ENCODE measurements around the gene PRKCQ.

The PRKCQ gene

GRCh38 chr10:6418167-6418566 is 161.9 kb downstream of the PRKCQ start:
- no peak for TF ChIP-seq CTCF (IDR thresholded peaks at IDR 0.05; ENCODE audit: extremely low read depth, missing control alignments)
- no peak for DNase-seq (ENCODE audit: low spot score)

- TF ChIP-seq CTCF (IDR thresholded peaks at IDR 0.05; ENCODE audit: extremely low read depth, missing control alignments): peak; percentile 15
- DNase-seq (ENCODE audit: low spot score): peak; percentile 56
Measured at GRCh38 chr10:6416892-6417512, 163.1 kb downstream of the PRKCQ start.

- no peak for TF ChIP-seq CTCF (IDR thresholded peaks at IDR 0.05; ENCODE audit: extremely low read depth, missing control alignments)
- no peak for DNase-seq (ENCODE audit: low spot score)
Measured at GRCh38 chr10:6411436-6411835, 168.6 kb downstream of the PRKCQ start.

- TF ChIP-seq CTCF (IDR thresholded peaks at IDR 0.05; ENCODE audit: extremely low read depth, missing control alignments): no peak
- no peak for DNase-seq (ENCODE audit: low spot score)
Measured at GRCh38 chr10:6410830-6411229, 169.2 kb downstream of the PRKCQ start.

- no peak for DNase-seq (ENCODE audit: low spot score)
- TF ChIP-seq CTCF (IDR thresholded peaks at IDR 0.05; ENCODE audit: extremely low read depth, missing control alignments): no peak
Measured at GRCh38 chr10:6409971-6410643, 170.0 kb downstream of the PRKCQ start.

- no peak for DNase-seq (ENCODE audit: low spot score)
- TF ChIP-seq CTCF (IDR thresholded peaks at IDR 0.05; ENCODE audit: extremely low read depth, missing control alignments): no peak
Measured at GRCh38 chr10:6408799-6409198, 171.3 kb downstream of the PRKCQ start.

- DNase-seq (ENCODE audit: low spot score): no peak
- no peak for TF ChIP-seq CTCF (IDR thresholded peaks at IDR 0.05; ENCODE audit: extremely low read depth, missing control alignments)
Measured at GRCh38 chr10:6407034-6407721, 172.9 kb downstream of the PRKCQ start.
